Mucosa of descending colon (tissue), 3 donors: ENCODE results near the gene PEPD. TPM values are rescaled to one million over a fixed set of nuclear protein-coding genes. Genes with fewer than 3 reads are reported as not detected.
"Not testable (repeated sequence)": the region's sequence is repeated elsewhere in the genome, so short reads cannot be mapped to it uniquely, and the experiment has no call there.

Source experiments
- ATAC-seq: fragments of 200-7000 bp; cut with Tn5 transposase; one replicate; pipeline ENCODE4 v1.9.1; 2020; ENCODE audit warnings: mild to moderate bottlenecking, moderate library complexity
- DNase-seq, 3 donors: peaks; one replicate each; pipeline ENCODE4 v3.0.0-alpha.2; 2020
- H3K36me3 ChIP-seq: fragments of 200-600 bp; one replicate; pipeline ENCODE4 v1.8.0; 2021; ENCODE audit warnings: low read depth, mild to moderate bottlenecking
- H3K4me1 ChIP-seq: fragments of 200-600 bp; one replicate; pipeline ENCODE4 v1.8.0; 2021; ENCODE audit warnings: low read depth, mild to moderate bottlenecking
- H3K4me3 ChIP-seq: fragments of 200-600 bp; one replicate; pipeline ENCODE4 v1.8.0; 2021; ENCODE audit warnings: mild to moderate bottlenecking
- H3K9me3 ChIP-seq: fragments of 200-600 bp; one replicate; pipeline ENCODE4 v1.8.0; 2021; ENCODE audit warnings: mild to moderate bottlenecking
- CTCF ChIP-seq: fragments of 200-600 bp; IDR thresholded peaks from one replicate; pipeline ENCODE4 v1.8.0; 2022; ENCODE audit warnings: antibody characterized with exemption, mild to moderate bottlenecking
- intact Hi-C, 2 donors: fragments of 100-400 bp; cut with DNase I in 1 of 2; cut with micrococcal nuclease in 1 of 2; formaldehyde crosslinking; loops; one replicate each; pipeline versions ENCODE4 v1.11.0 to v1.11.1; 2022; cut with DNase I, micrococcal nuclease
- total RNA-seq, 3 donors: library from RNA; stranded (reverse); fragmentation: NEBNext Ultra II Directional in 2 of 3; extraction: Animal tissue kit (Norgen Biotek cat#: 25700) in 2 of 3; gene quantifications; one replicate each; pipeline versions ENCODE4 v1.2.1 to v1.2.4, GENCODE V29; 2021 to 2023
- donor health status: DM: no; HTN: no; CAD: no; lungs with moderate emphysema.
- donor health status: DM: no; HTN: no; CAD: no.
- donor health status: DM: no; HTN: yes; CAD: no.

PEPD gene
- total RNA-seq, 3 donors from 2014 or later = 40.4 to 91.5 (median 79.1) TPM

- Histone ChIP-seq H3K36me3 (no peaks in the 10 kb centered on the region), H3K4me1 (no peaks in the 10 kb centered on the region), H3K4me3 (no peak overlapping the region), H3K9me3 (peaks cover 5% of the 10 kb centered on the region)
- DNase-seq (no peak), ATAC-seq (no peak)
- intact Hi-C loops = no loop called here
- TF ChIP-seq CTCF = no peak
Measured at GRCh38 chr19:33486936-33487811, 34.4 kb downstream of the PEPD start.

DNA sequence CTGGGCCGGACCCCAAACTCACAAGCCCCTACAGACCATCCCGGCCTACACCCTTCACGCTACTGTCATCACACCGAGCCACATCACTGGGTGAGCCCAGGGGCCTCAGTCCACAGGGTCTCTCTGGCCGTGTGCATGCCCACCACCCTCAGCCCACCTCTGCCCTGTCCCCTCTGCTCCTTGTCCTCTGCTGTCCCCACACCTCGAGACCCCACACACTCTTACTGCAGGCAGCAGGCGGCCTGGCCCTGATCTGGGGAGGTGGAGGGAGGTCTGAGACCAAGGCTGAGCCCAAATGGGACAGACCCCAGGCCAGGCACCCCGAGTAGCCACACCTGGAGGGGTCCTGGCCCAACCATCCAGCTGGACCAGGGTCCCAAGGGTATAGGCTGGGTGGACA is 35.2 kb downstream of the PEPD start:
- H3K9me3 ChIP-seq = peaks cover 5% of the 10 kb centered on the region
- no peak for TF ChIP-seq CTCF
- ATAC-seq (no peak), DNase-seq (no peak)
- intact Hi-C loops = no loop called here
- H3K4me3 ChIP-seq = no peak overlapping the region
- H3K36me3 ChIP-seq = no peaks in the 10 kb centered on the region
- no peaks in the 10 kb centered on the region for H3K4me1 ChIP-seq

GRCh38 chr19:33484226-33484774 is 37.3 kb downstream of the PEPD start:
- intact Hi-C loops = no loop called here
- TF ChIP-seq CTCF = no peak
- Histone ChIP-seq H3K4me3 (no peak overlapping the region), H3K36me3 (no peaks in the 10 kb centered on the region), H3K9me3 (peaks cover 5% of the 10 kb centered on the region), H3K4me1 (no peaks in the 10 kb centered on the region)
- ATAC-seq = no peak
- no peak for DNase-seq

GRCh38 chr19:33482476-33482875 is 39.1 kb downstream of the PEPD start:
- peaks cover 9% of the 10 kb centered on the region for H3K9me3 ChIP-seq
- intact Hi-C loops = no loop called here
- ATAC-seq (no peak), DNase-seq (no peak)
- H3K4me3 ChIP-seq = no peak overlapping the region
- TF ChIP-seq CTCF = no peak
- H3K36me3 ChIP-seq = no peaks in the 10 kb centered on the region
- H3K4me1 ChIP-seq = no peaks in the 10 kb centered on the region

DNA sequence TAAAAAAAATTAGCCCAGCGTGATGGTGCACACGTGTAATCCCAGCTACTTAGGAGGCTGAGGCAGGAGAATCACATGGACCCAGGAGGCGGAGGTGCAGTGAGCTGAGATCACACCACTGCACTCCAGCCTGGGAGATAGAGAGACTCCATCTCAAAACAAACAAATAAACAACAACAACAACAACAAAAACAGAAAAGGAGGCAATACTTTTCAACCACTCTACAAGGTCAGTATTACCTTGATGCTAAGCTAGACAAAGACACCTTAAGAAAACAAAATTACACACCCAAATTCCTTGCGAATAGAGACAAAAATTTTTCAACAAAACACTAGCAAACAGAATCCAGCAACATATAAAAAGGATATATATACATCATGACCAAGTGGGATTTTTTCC is 39.7 kb downstream of the PEPD start:
- no peak for DNase-seq

DNA sequence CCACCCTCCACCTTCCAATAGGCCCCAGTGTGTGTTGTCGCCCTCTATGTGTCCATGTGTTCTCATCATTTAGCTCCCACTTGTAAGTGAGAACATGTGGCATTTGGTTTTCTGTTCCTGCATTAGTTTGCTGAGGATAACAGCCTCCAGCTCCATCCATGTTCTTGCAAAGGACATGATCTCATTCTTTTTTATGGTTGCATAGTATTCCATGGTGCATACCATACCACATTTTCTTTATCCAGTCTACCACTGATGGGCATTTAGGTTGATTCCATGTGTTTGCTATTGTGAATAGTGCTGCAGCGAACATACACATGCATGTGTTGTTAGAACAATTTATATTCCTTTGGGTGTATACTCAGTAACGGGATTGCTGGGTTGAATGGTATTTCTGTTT is 42.0 kb downstream of the PEPD start:
- H3K9me3 ChIP-seq, H3K4me3 ChIP-seq, H3K4me1 ChIP-seq, DNase-seq, H3K36me3 ChIP-seq, ATAC-seq, intact Hi-C loops: not testable (repeated sequence)

More for the DNA sequence above, 39.7 kb downstream of the PEPD start:
- H3K9me3 ChIP-seq = peaks cover 9% of the 10 kb centered on the region
- no peaks in the 10 kb centered on the region for H3K4me1 ChIP-seq
- H3K36me3 ChIP-seq = no peaks in the 10 kb centered on the region
- TF ChIP-seq CTCF = no peak
- intact Hi-C loops = no loop called here
- H3K4me3 ChIP-seq = no peak overlapping the region
- no peak for ATAC-seq
